Lower leg skin (tissue), 3 donors: Measurements from ENCODE around the gene MYG1.

Source experiments
- CTCF ChIP-seq, 3 donors: fragments of 450-650 bp; IDR thresholded peaks; one replicate each; pipeline ENCODE4 v1.5.1; 2016; ENCODE audit warnings: antibody characterized with exemption in 3 of 3, mild to moderate bottlenecking in 3 of 3, moderate library complexity in 2 of 3
- POLR2A ChIP-seq, 2 donors: fragments of 450-650 bp; IDR thresholded peaks; one replicate each; pipeline ENCODE4 v1.6.1; 2016 to 2017; ENCODE audit warnings: antibody characterized with exemption in 2 of 2, mild to moderate bottlenecking in 1 of 2, moderate library complexity in 1 of 2

GRCh38 chr12:53286448-53286847 lies 13.0 kb upstream of the MYG1 start:
- TF ChIP-seq CTCF (IDR thresholded peaks at IDR 0.05) (no peak), POLR2A (IDR thresholded peaks at IDR 0.05) (no peak)
